ENCODE measurements around the gene ORM2.

- TF ChIP-seq CTCF (IDR thresholded peaks at IDR 0.05) (no peak), POLR2A (IDR thresholded peaks at IDR 0.05) (no peak), POLR2AphosphoS5 (IDR thresholded peaks at IDR 0.05) (no peak)
These were observed 45.3 kb downstream of the ORM2 start for GRCh38 chr9:114374936-114375335.

Data from sigmoid colon (tissue), 4 donors.